Activated CD8-positive, alpha-beta T cell treated with anti-CD3 and anti-CD28 coated beads for 36 hours (primary cell): ENCODE results near the gene MRPL41. TPM values are rescaled to one million over a fixed set of nuclear protein-coding genes. Genes with fewer than 3 reads are reported as not detected.

Experiments used
- ATAC-seq: fragments of 200-7000 bp; cut with Tn5 transposase; one replicate; pipeline ENCODE4 v1.10.0; 2021; ENCODE audit warnings: mild to moderate bottlenecking, moderate library complexity
- CTCF ChIA-PET: fragments of 350-600 bp; sonication (Branson Sonifier 250); formaldehyde crosslinking; loops from one replicate; lab custom pipeline; 2021; ENCODE audit warnings: antibody characterized with exemption; lab: Charles Lee
- POLR2A ChIA-PET: fragments of 350-600 bp; sonication (Branson Sonifier 250); formaldehyde crosslinking; loops from one replicate; lab custom pipeline; 2021; ENCODE audit warnings: antibody characterized with exemption; lab: Charles Lee
- DNase-seq: peaks from one replicate; pipeline ENCODE4 v3.0.0-alpha.2; 2020
- H3K27ac Mint-ChIP-seq: one replicate; pipeline ENCODE4 v1.8.0; 2021; ENCODE audit warnings: mild to moderate bottlenecking, mixed read lengths
- H3K27me3 Mint-ChIP-seq: one replicate; pipeline ENCODE4 v1.8.0; 2021; ENCODE audit warnings: mixed read lengths
- H3K36me3 Mint-ChIP-seq: one replicate; pipeline ENCODE4 v1.8.0; 2021; ENCODE audit warnings: low read depth, mixed read lengths
- H3K4me1 Mint-ChIP-seq: one replicate; pipeline ENCODE4 v1.8.0; 2021; ENCODE audit warnings: low read depth, mixed read lengths
- H3K4me3 Mint-ChIP-seq: one replicate; pipeline ENCODE4 v1.8.0; 2021; ENCODE audit warnings: mild to moderate bottlenecking, moderate library complexity, mixed read lengths
- H3K9me3 Mint-ChIP-seq: one replicate; pipeline ENCODE4 v1.8.0; 2021; ENCODE audit warnings: mixed read lengths
- CTCF ChIP-seq: fragments of 200-600 bp; IDR thresholded peaks from one replicate; pipeline ENCODE4 v1.8.0; 2022; ENCODE audit warnings: antibody characterized with exemption, mild to moderate bottlenecking
- intact Hi-C: fragments of 100-400 bp; cut with micrococcal nuclease; formaldehyde crosslinking; loops from one replicate; pipeline ENCODE4 v1.10.0; 2022
- total RNA-seq, 2 experiments: library from RNA; stranded (reverse); gene quantifications; one replicate each; pipeline ENCODE4 v1.2.3, GENCODE V29; 2021

Gene MRPL41
- total RNA-seq, 2 experiments from 2014 or later, result 42.8 to 43.9 TPM

DNA sequence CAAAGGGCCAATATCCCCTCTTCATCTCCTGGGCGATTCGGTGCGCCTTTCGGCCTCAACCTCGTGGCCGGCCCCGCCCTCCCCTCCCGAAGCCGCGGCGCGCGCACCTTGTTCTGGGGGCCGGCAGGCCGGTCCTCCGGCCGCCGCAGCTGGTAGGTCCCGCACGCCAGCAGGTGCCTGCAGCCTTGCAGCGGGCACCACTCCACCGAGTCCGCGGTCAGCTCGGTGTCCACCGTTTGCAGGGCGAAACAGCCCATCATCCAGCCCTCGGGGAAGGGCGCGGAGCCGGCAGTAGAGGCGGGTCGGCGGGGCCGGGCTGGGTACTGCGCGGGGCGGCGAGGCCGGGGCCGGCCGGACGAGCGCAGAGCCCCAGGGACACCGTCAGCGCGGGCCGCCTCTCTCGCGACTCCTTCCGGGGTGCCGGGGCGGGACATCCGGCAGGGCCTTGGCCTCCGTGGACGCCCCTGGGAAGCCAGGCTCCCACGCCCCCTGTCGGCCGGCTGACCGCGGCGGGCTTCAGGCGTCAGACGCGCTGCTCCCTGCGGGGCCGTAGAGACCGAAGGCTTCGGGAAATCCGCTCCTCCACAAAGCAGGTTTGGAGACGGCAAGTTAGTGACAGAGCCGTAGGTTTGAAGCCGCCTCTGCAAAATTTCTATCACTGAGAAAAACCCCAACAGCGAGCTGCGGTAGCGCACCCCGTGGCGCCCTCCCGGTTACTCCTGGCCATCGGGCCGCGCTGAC is 27.0 kb downstream of the MRPL41 start, which contains the start of gene DPH7:
Gene DPH7, minus strand, starts transcription at position 408 of the 741 bp plus-strand sequence. Its CDS starts 148 bp downstream, at position 260.
- Mint-ChIP-seq H3K4me1 (peaks cover 35% of the 10 kb centered on the region), H3K9me3 (no peaks in the 10 kb centered on the region), H3K4me3 (peak within 1 kb of the TSS; percentile 84), H3K27me3 (no peaks in the 10 kb centered on the region), H3K36me3 (peaks cover 30% of the 10 kb centered on the region), H3K27ac (peak within 1 kb of the TSS; percentile 64)
- intact Hi-C loops, result no loop called here
- CTCF ChIA-PET, result interaction anchor here (0.8 to 2.4 kb wide), 9 partner anchors 9 to 71 kb away, joined by 3 to 20 read pairs (median 4); partner anchors contain the start of gene MRPL41
- ATAC-seq, result peak; percentile 98
- POLR2A ChIA-PET, result interaction anchor here (0.7 to 5.0 kb wide), 4 partner anchors 11 to 42 kb away, joined by 3 to 33 read pairs (median 3); partner anchors contain the start of gene ZMYND19
- DNase-seq, result peak; percentile 96
- TF ChIP-seq CTCF, result peak; percentile 85

GRCh38 chr9:137579259-137579604 is 27.6 kb downstream of the MRPL41 start:
- H3K27ac Mint-ChIP-seq, result peak overlapping the region; percentile 64
- intact Hi-C loops, result no loop called here
- ATAC-seq, result no peak
- peaks cover 35% of the 10 kb centered on the region for H3K4me1 Mint-ChIP-seq
- DNase-seq, result no peak
- peak overlapping the region; percentile 84 for H3K4me3 Mint-ChIP-seq
- H3K36me3 Mint-ChIP-seq, result peaks cover 30% of the 10 kb centered on the region
- peak; percentile 12 for TF ChIP-seq CTCF
- no peaks in the 10 kb centered on the region for H3K27me3 Mint-ChIP-seq
- ChIA-PET POLR2A (interaction anchor here (0.7 to 5.0 kb wide), 4 partner anchors 10 to 42 kb away, joined by 3 to 33 read pairs (median 3); partner anchors contain the start of gene ZMYND19), CTCF (interaction anchor here (0.8 to 1.9 kb wide), 11 partner anchors 8 to 71 kb away, joined by 3 to 20 read pairs (median 4); partner anchors contain the start of gene MRPL41)
- H3K9me3 Mint-ChIP-seq, result no peaks in the 10 kb centered on the region

DNA sequence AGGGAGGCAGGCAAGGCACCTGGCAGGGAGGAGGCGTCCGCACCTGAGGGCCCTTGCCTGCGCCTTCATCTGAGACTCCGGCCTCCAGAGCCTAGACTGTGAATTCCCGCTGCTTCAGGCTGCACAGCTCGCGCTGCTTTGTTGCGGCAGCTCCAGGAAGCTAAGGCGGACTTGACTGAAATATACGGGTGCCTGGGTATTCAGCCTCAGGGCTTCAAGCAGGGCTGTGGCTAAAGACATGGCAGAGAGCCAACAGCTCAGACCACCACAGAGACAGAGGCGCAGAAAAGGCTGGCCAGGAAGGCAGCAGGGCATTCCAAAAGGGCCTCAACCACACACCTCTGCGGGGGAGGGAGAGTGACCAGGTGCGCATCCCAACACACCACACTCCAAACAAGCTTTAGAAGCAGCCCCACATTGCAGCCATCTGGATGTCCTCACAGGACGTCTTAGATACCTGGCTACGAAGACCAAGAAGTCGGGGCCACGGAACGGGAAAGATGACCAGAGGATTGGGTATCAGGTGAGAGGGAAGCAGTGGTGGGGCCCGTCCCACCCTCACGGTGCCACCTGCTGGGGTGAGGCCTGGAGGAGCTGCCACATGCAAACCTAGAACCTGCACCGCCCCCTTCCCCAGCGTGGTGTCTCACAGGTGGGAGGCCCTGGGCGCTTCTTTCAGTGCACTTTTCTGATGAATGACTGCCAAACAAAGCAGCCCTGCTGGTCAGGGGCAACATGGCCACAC is 28.7 kb downstream of the MRPL41 start:
- Mint-ChIP-seq H3K27me3 (no peaks in the 10 kb centered on the region), H3K36me3 (peaks cover 24% of the 10 kb centered on the region), H3K4me1 (peaks cover 31% of the 10 kb centered on the region), H3K27ac (no peak overlapping the region), H3K9me3 (no peaks in the 10 kb centered on the region), H3K4me3 (no peak overlapping the region)
- ChIA-PET POLR2A (interaction anchor here (0.5 to 5.0 kb wide), 2 partner anchors 9 to 85 kb away, joined by 3 to 33 read pairs; partner anchors contain the start of gene ZMYND19), CTCF (interaction anchor here (1.2 to 1.9 kb wide), 8 partner anchors 8 to 35 kb away, joined by 3 to 20 read pairs (median 4); partner anchors contain the start of genes MRPL41 and ZMYND19)
- no peak for TF ChIP-seq CTCF
- no peak for ATAC-seq
- intact Hi-C loops, result no loop called here
- DNase-seq, result no peak

DNA sequence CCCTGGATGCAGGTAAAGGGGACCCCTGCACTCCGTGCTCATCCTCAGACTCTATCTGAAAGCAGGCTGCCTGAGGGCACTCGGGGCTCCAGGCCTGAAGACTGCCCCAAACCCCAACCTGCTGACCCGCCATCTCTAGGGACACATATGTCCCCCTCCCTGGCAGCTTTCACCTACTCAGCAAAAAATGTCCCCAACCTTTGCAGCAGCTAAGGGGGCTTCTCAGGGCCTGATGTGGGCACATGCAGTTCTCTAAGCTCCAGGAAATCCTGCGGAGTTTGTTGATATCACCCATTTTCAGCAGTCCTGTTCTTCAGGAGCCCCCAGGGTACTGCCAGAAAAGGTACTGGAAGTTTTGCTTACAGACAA is 29.3 kb downstream of the MRPL41 start:
- H3K4me3 Mint-ChIP-seq, result no peak overlapping the region
- POLR2A ChIA-PET, result interaction anchor here (0.5 to 5.0 kb wide), 2 partner anchors 8 to 84 kb away, joined by 3 to 33 read pairs; partner anchors contain the start of gene ZMYND19
- H3K27me3 Mint-ChIP-seq, result no peaks in the 10 kb centered on the region
- no peak for DNase-seq
- H3K27ac Mint-ChIP-seq, result no peak overlapping the region
- no peaks in the 10 kb centered on the region for H3K9me3 Mint-ChIP-seq
- intact Hi-C loops, result no loop called here
- H3K36me3 Mint-ChIP-seq, result peaks cover 21% of the 10 kb centered on the region
- CTCF ChIA-PET, result interaction anchor here (1.2 to 1.6 kb wide), 3 partner anchors 10 to 29 kb away, joined by 3 to 5 read pairs (median 5); partner anchors contain the start of gene ZMYND19
- TF ChIP-seq CTCF, result no peak
- no peak for ATAC-seq
- H3K4me1 Mint-ChIP-seq, result peaks cover 26% of the 10 kb centered on the region
